Renal cortex interstitium (tissue), 11 donors: ENCODE results near the gene TMEM178B. TPM values are rescaled to one million over a fixed set of nuclear protein-coding genes. Genes with fewer than 3 reads are reported as not detected.
"Not testable (repeated sequence)": the region's sequence is repeated elsewhere in the genome, so short reads cannot be mapped to it uniquely, and the experiment has no call there.

ENCODE experiments used
- DNase-seq, 11 donors: peaks; one replicate each; pipeline ENCODE4 v3.0.0-alpha.2; 2013; ENCODE audit warnings: low read depth in 9 of 11, low spot score in 4 of 11; ENCODE audit errors: extremely low read depth in 1 of 11
- polyA plus RNA-seq, 3 donors: library from polyadenylated mRNA; unstranded; fragments of 120-200 nt; gene quantifications; one replicate each; pipeline ENCODE4 v1.2.1, GENCODE V29; 2013; ENCODE audit not compliant: insufficient read length in 3 of 3

Gene TMEM178B
- polyA plus RNA-seq, 3 donors: 0.27 to 0.39 (median 0.36) TPM

DNA sequence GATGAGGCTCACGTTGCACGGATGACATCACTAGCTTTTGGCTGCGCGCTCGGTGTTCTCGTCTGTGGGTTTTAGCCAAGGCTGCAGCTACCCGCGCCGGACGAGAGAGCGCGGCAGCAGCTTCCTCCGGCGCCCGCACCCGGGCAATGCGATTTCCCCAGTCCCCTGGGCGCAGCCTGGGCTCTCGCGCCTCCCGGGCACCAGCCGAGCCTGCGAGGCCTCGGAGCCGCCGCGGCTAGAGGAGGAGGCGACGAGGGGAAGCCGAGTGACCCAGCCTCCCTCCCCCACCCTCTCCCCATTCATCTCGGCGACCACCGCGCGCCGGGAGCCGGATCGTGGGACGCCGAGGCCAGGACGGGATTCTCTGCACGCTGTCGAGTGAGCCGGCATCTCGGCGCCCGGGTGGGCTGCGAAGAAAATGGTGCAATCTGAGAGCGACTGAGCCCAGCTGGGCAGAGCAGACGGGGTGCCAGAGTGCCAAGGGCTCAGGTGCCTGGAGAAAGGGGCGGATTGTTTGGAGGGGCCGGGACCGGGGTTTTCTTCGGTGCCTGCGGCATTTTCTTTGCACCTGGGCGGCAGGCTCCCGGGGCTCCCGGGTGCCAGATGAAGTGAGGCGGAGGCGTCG, 1.2 kb upstream of the TMEM178B start:
- DNase-seq: peak in 1 of 11 donors; percentile 26

DNA sequence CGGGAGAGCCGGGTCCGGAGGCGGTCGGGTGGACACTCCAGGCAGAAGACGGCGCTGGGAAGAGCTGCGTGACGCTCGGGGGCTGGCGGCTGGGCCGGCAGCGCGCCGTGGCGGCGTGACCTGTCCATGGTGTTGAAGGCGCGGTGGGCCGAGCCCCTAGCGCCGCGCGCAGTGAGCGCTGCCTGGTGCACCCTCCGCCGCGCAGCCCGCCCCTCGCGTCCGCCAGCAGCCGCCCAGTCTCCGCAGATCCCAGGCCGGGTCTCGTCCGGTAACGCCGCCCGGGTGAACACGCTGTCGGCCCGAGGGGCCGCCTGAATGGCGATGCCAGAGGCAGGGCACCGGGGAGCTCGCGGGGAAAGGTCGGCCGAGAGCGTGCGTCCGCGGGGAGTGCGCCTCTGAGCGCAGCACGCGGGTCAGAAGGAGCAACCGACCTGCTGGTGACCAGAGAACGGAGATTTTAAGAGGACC, 657 bp upstream of the TMEM178B start:
- DNase-seq: peak in 4 of 11 donors; percentile 38 to 59 (median 49)

- no peak for DNase-seq
Measured at GRCh38 chr7:141074162-141074991, 513 bp downstream of the TMEM178B start.

DNA sequence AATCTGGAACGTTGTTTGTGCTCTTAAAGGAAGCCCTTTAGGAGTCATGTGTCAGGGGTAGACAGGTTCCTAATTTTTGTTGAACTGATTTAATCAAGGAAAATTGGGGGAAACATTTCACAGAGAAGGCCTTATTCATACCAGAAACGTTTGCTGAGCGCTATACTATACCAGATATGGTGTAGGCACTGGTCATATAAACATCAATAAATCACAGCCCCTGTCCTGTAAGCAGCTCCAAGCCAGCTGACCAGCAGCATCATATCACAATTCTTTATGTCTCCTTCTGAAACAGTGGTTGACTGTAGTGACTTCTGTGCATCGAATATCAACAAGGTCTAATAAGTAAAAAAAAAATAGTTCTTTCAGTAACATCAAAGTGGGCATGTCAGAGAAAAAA, 1.1 kb downstream of the TMEM178B start:
- DNase-seq: no peak

DNA sequence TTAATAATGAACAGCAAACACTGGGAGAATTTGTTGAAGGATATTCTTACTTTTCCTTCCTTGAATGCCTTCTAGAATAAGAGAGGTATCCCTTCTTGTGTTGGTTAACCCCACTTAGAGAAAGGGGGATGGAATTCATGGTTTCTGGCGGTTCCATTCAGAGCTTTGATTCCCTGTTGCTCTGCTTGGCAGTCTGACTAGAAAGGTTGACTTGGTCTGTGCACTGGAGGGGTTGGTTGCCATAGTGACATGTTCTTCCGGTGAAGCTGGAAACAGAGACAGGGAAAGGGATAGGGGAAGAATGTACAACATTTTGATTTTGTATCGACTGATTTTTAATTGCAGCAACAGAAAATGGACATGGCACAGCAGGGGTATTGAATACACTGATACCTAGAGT, 2.5 kb downstream of the TMEM178B start:
- no peak for DNase-seq

DNA sequence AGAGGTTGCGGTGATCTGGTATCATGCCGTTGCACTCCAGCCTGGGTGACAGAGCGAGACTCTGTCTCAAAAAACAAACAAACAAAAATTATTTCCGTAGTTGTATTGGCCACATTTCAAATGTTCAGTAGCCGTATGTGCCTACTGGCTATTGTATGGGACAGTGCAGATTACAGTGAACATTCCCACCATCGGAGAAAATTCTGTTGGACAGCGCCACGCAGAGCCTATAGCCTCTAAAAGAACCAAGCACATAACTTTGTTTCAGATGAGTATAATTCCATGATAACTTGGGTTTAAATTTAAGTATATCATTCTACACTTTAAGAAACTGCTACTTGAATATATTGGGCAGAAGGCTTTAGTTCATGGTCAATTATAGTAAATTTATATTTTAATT, 5.4 kb downstream of the TMEM178B start:
- DNase-seq: no peak

DNA sequence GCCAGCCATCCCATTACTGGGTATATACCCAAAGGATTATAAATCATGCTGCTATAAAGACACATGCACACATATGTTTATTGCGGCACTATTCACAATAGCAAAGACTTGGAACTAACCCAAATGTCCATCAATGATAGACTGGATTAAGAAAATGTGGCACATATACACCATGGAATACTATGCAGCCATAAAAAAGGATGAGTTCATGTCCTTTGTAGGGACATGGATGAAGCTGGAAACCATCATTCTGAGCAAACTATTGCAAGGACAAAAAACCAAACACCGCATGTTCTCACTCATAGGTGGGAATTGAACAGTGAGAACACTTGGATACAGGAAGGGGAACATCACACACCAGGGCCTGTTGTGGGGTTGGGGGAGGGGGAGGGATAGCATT, 15.6 kb downstream of the TMEM178B start:
- not testable (repeated sequence) for DNase-seq

DNA sequence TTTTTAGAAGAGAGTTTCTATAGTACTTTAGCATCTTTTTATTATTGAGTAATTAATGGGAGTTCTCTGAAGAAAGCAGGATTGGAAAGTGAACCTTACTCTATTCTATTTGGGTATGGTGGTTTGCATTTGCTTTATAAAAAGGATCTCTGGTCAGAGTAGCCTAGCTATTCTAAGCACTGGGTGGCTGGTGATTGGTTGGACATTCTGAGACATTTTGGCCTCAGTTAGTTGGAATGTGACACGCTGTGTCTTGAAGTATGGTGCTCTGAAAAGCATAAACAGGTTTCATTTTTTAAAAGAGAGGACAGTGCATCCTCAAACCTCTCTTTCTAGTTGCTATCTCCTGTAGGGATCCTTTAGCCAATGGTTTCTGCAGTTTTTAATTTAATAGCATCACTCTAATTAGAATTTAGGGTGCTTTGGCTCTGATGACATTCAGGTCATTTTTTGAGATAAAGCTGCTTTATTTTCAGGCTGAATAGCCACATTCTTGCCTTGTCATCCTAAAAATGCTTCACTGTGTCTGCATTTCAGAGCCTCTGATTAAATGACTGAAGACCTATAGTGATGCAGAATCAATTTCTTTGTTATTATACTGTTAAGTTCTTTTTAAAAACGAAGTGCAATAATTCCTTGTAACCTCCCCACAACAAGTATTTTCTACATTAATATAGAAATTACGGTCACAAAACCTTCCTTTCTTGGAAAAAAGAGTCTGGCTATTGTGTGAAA, 20.6 kb downstream of the TMEM178B start:
- DNase-seq: no peak

- DNase-seq: peak in 5 of 11 donors; percentile 5 to 50 (median 32)
Measured at GRCh38 chr7:141097430-141097829, 23.6 kb downstream of the TMEM178B start.

DNA sequence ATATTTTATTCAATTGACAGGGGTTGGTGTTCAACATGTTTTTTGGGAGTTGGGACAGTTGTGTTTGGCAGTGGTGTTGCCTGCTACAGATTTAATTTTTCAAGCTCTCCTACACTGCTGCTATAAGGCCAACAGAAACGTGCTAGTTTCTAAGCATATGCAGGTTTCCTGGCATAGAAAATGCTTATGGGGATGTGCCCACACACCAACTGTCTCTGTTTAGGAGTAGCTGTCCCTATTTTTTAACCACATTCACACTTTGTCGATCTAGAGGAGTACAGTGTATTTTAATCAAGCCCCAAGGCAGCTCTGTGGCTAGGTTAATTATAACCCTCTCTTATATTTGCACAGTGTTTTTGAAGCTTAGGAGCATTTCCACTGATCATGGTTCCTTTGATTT, 28.6 kb downstream of the TMEM178B start:
- DNase-seq: no peak

DNA sequence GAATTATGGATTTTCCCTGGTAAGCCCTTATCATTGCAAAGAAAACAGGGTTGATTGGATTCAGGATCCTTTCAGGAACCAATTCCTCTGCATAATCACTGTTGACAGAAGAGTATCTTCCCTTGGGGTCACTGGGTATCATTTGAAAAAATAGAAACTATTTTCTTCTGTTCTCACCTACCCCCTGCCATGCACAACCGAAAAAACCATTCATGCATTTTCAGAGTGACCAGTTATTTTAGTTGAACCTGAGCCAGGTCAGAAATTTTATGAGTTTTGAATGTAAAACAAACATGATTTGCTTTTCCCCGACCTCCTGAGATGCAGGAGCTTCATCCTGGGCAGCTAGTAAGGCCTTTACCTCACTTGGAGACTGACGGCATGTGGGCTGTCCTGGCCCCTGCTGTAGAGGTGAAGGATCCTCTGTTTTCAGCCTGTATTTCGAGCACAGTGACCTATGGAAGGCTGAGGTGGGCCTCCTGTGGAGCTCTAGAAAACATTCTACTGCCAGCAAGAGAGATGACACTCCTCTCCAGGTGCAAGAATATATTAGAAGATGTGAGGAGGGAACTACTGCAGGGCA, 30.1 kb downstream of the TMEM178B start:
- no peak for DNase-seq

- no peak for DNase-seq
Measured at GRCh38 chr7:141113131-141113530, 39.3 kb downstream of the TMEM178B start.

- DNase-seq: no peak
Measured at GRCh38 chr7:141114029-141114664, 40.3 kb downstream of the TMEM178B start.

DNA sequence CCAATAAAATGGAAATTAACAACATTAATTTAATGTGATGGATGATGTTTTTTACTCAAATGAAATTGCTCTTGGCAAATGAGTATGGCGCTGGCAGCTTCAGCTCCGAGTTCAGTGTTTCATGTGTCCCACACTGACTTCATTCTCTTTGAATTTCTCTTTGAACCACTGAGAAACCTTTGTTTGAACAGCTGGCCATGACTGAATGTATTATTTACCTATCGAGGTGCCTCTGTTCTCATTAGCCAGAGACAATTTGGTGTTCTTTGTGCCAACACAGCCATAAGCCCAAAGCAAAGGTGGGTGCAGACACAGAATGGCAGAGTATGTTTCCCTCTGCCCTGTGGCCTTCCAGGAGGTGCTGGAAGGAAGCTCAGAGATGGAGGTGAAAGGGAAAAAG, 42.1 kb downstream of the TMEM178B start:
- no peak for DNase-seq

DNA sequence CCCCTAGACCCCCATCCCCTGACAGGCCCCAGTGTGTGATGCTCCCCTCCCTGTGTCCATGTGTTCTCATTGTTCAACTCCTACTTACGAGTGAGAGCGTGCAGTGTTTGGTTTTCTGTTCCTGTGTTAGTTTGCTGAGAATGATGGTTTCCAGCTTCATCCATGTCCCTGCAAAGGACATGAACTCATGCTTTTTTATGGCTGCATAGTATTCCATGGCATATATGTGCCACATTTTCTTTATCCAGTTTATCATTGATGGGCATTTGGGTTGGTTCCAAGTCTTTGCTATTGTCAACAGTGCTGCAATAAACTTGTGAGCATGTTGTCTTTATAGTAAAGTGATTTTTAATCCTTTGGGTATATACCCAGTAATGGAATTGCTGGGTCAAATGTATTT, 42.8 kb downstream of the TMEM178B start:
- not testable (repeated sequence) for DNase-seq

DNA sequence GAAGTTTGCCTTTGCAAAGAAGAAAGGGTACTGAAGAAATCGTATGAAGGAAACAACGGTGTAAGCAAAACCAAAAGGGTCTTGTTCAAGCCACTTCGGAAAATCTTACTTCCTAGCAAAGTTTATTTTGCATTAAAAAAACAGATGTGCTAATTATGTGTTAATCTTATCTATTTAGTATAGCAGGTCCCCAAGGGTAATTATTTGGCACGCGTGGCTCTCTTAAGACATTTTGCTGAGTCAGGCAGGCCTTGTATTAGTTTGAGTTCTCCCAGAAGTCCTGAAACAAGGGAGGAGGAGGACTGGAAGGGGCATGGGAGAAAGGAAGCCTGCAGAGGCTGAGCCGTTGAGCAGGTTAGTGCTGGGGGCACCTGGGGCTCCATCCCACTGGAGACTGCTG, 44.9 kb downstream of the TMEM178B start:
- DNase-seq: no peak

DNA sequence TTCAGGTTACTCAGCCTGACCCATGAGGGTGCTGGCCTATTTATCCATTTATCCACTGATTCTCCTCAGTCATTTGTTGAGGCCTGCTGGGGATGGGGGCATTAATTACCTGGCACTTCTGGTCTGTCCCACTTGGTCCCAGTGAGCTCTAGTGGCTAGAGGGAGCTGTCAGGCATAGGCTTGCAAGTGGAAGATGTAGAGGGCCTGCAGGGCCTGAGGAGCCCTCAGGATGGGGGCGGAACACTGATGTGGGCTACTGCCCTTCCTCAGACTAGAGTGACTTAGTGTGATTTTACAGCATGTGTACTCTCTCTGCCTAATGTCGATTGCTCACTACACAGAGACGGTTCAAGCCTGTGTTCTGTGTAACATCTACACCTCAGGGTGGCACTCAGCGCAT, 45.3 kb downstream of the TMEM178B start:
- DNase-seq: no peak

DNA sequence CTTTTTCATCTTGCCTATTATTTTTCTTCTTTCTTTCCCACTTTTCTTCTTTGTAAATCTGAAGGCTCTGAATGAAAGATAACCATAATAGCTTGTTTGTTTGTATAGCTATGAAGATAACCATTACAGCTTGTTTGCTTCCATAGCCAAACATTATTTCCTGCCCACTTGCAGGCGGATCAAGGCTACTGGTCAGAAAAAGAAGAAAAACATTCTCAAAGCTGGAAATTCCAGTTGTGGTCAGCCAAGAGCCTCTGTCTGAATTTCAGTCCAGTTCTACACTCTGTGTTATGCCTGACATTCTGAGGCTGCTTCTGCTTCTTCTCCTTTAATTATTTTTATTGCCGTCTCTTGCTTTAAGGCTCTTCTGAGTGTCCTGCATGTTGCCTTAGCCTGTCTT, 48.9 kb downstream of the TMEM178B start:
- DNase-seq: no peak

- no peak for DNase-seq
Measured at GRCh38 chr7:141123522-141123921, 49.7 kb downstream of the TMEM178B start.
